Measurements from ENCODE around the gene PRM3. TPM values are rescaled to one million over a fixed set of nuclear protein-coding genes. Genes with fewer than 3 reads are reported as not detected.

Gene PRM3
- total RNA-seq, 2 experiments from 2014 or later, result not detected

DNA sequence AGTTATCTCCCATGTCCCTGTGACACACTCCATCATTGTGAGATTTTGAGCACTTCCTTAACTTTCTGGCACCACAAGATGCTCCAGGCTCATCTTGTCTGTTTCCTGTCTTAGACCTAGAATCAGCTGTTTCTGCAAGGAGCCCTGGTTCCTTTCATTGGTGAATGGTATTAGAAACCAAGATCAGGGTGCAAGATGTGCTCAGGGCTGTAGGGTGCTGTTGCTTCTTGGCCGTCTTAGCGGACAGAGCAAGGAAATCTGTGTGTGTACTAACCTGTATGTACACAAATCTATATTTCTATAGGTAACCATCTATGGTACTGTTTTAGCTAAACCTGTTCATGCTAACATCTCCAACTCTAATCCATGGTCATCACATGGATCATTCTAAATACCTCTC lies 15.8 kb upstream of the PRM3 start:
- POLR2A ChIA-PET, result interaction anchor here (0.7 kb wide), 1 partner anchor 64 kb away, joined by 4 read pairs; no protein-coding TSS in a partner anchor
- H3K27ac ChIP-seq (ENCODE audit: low read depth, low read length, poor library complexity, severe bottlenecking), result no peak overlapping the region
- no peak overlapping the region for H3K4me3 ChIP-seq (ENCODE audit: low read depth, low read length, poor library complexity, severe bottlenecking)
- no peaks in the 10 kb centered on the region for H3K79me2 ChIP-seq (ENCODE audit: insufficient read depth, low read depth, low read length)
- no peak overlapping the region for H3K4me2 ChIP-seq (ENCODE audit: low read length)
- no peak for TF ChIP-seq EZH2phosphoT487 (IDR thresholded peaks at IDR 0.05; ENCODE audit: borderline replicate concordance, low read depth, low read length)
- TF ChIP-seq, protein P1, sequence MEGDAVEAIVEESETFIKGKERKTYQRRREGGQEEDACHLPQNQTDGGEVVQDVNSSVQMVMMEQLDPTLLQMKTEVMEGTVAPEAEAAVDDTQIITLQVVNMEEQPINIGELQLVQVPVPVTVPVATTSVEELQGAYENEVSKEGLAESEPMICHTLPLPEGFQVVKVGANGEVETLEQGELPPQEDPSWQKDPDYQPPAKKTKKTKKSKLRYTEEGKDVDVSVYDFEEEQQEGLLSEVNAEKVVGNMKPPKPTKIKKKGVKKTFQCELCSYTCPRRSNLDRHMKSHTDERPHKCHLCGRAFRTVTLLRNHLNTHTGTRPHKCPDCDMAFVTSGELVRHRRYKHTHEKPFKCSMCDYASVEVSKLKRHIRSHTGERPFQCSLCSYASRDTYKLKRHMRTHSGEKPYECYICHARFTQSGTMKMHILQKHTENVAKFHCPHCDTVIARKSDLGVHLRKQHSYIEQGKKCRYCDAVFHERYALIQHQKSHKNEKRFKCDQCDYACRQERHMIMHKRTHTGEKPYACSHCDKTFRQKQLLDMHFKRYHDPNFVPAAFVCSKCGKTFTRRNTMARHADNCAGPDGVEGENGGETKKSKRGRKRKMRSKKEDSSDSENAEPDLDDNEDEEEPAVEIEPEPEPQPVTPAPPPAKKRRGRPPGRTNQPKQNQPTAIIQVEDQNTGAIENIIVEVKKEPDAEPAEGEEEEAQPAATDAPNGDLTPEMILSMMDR (conservative IDR thresholded peaks at IDR 0.05; ENCODE audit: low read length), result no peak
- CTCF ChIA-PET (ENCODE audit: unreplicated experiment), result interaction anchor here (1.1 kb wide), 1 partner anchor 34 kb away, joined by 3 read pairs; the partner anchor contains the start of gene SOCS1
- H3K36me3 ChIP-seq (ENCODE audit: insufficient read depth, low read length), result no peaks in the 10 kb centered on the region
- no peaks in the 10 kb centered on the region for H3K9me3 ChIP-seq (ENCODE audit: low read length)
- no peak for DNase-seq (ENCODE audit: low spot score)
- BruUV-seq (replicated peaks), result no TSS peak
- H3K4me1 ChIP-seq (ENCODE audit: insufficient read depth, low read length, poor library complexity, severe bottlenecking), result peaks cover 28% of the 10 kb centered on the region
- no peaks in the 10 kb centered on the region for H3K9me2 ChIP-seq (ENCODE audit: insufficient read depth, low read length)
- no peak overlapping the region for H2AFZ ChIP-seq (ENCODE audit: low read length)
- intact Hi-C loops (cut with micrococcal nuclease; ENCODE audit: unreplicated experiment), result no loop called here
- H4K20me1 ChIP-seq (ENCODE audit: insufficient read depth, low read length), result no peaks in the 10 kb centered on the region

DNA sequence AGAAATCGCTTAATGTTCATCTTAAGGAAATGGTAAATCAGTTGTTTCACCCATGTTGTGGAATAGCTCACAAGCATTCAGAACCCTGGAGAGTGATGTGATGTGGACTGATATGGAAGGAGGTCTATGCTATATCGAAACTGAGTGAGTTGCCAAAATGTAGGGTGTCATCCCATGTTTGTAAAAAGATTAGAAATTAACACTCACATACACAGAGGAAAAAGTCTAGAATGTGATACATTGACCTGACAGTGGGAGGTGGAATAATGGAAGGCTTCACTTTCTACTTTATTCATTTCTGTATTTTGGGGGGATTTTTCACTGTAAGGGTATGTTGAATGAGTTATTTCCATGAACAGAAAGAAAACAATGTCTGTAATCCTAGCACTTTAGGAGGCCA lies 12.4 kb upstream of the PRM3 start:
- intact Hi-C loops (cut with micrococcal nuclease; ENCODE audit: unreplicated experiment), result no loop called here
- Histone ChIP-seq H3K4me3 (ENCODE audit: low read depth, low read length, poor library complexity, severe bottlenecking) (no peak overlapping the region), H3K9me3 (ENCODE audit: low read length) (no peaks in the 10 kb centered on the region), H2AFZ (ENCODE audit: low read length) (no peak overlapping the region), H3K36me3 (ENCODE audit: insufficient read depth, low read length) (no peaks in the 10 kb centered on the region), H4K20me1 (ENCODE audit: insufficient read depth, low read length) (no peaks in the 10 kb centered on the region), H3K79me2 (ENCODE audit: insufficient read depth, low read depth, low read length) (no peaks in the 10 kb centered on the region), H3K27ac (ENCODE audit: low read depth, low read length, poor library complexity, severe bottlenecking) (no peak overlapping the region), H3K4me1 (ENCODE audit: insufficient read depth, low read length, poor library complexity, severe bottlenecking) (peaks cover 5% of the 10 kb centered on the region), H3K9me2 (ENCODE audit: insufficient read depth, low read length) (no peaks in the 10 kb centered on the region), H3K4me2 (ENCODE audit: low read length) (no peak overlapping the region)
- POLR2A ChIA-PET, result interaction anchor here (0.6 kb wide), 1 partner anchor 9 kb away, joined by 3 read pairs; no protein-coding TSS in a partner anchor
- DNase-seq (ENCODE audit: low spot score), result no peak
- BruUV-seq (replicated peaks), result no TSS peak
- CTCF ChIA-PET (ENCODE audit: unreplicated experiment), result no interaction called here
- TF ChIP-seq, protein P1 (conservative IDR thresholded peaks at IDR 0.05; ENCODE audit: low read length), result no peak
- TF ChIP-seq EZH2phosphoT487 (IDR thresholded peaks at IDR 0.05; ENCODE audit: borderline replicate concordance, low read depth, low read length), result no peak

DNA sequence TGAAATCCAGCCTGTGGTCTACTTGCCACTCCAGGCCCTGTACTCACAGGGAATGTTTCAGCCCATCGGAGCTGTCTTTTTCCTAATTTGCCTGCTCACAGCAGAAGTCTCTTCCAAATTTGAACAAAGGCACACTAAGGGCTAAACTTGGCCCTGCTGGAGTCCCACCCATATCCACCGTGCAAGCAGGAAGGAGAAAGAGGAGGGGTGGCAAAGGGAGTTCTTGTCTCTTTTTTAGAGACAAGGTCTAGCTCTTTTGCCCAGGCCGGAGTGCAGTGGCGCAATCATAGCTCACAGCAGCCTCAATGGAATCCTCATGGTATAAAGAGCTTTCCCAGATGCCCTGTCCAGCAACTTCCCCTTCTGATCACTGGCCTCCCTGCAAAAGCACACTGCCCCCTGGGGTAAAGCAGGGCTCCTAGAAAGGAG lies 10.4 kb upstream of the PRM3 start:
- Histone ChIP-seq H2AFZ (ENCODE audit: low read length) (no peak overlapping the region), H4K20me1 (ENCODE audit: insufficient read depth, low read length) (no peaks in the 10 kb centered on the region), H3K4me3 (ENCODE audit: low read depth, low read length, poor library complexity, severe bottlenecking) (no peak overlapping the region), H3K36me3 (ENCODE audit: insufficient read depth, low read length) (no peaks in the 10 kb centered on the region), H3K4me1 (ENCODE audit: insufficient read depth, low read length, poor library complexity, severe bottlenecking) (peaks cover 16% of the 10 kb centered on the region), H3K9me3 (ENCODE audit: low read length) (no peaks in the 10 kb centered on the region), H3K27ac (ENCODE audit: low read depth, low read length, poor library complexity, severe bottlenecking) (no peak overlapping the region), H3K9me2 (ENCODE audit: insufficient read depth, low read length) (no peaks in the 10 kb centered on the region), H3K4me2 (ENCODE audit: low read length) (no peak overlapping the region), H3K79me2 (ENCODE audit: insufficient read depth, low read depth, low read length) (no peaks in the 10 kb centered on the region)
- ChIA-PET POLR2A (interaction anchor here (0.8 to 1.5 kb wide), 5 partner anchors 10 to 36 kb away, joined by 3 to 4 read pairs (median 4); partner anchors contain the start of gene PRM3), CTCF (ENCODE audit: unreplicated experiment) (interaction anchor here (0.9 kb wide), 1 partner anchor 28 kb away, joined by 3 read pairs; the partner anchor contains the start of gene SOCS1)
- DNase-seq (ENCODE audit: low spot score), result no peak
- BruUV-seq (replicated peaks), result no TSS peak
- intact Hi-C loops (cut with micrococcal nuclease; ENCODE audit: unreplicated experiment), result no loop called here
- no peak for TF ChIP-seq EZH2phosphoT487 (IDR thresholded peaks at IDR 0.05; ENCODE audit: borderline replicate concordance, low read depth, low read length)
- TF ChIP-seq, protein P1 (conservative IDR thresholded peaks at IDR 0.05; ENCODE audit: low read length), result no peak
